DOHH2 (cell line): ENCODE measurements around the gene CRYBG1.

ENCODE experiments used
- CTCF ChIP-seq: fragments of 200-600 bp; sonication (generic); IDR thresholded peaks from one replicate; pipeline ENCODE4 v1.5.1; 2014; ENCODE audit warnings: antibody characterized with exemption, mild to moderate bottlenecking, low read depth, low read length; ENCODE audit not compliant: poor library complexity, severe bottlenecking
- EZH2phosphoT487 ChIP-seq: fragments of 200-600 bp; sonication (generic); IDR thresholded peaks from 2 replicates; pipeline ENCODE4 v1.6.1; 2017; ENCODE audit warnings: borderline replicate concordance, mild to moderate bottlenecking, antibody characterized with exemption, low read length, moderate library complexity, mixed read lengths

GRCh38 chr6:106533054-106533453, 172.5 kb downstream of the CRYBG1 start:
- no peak for TF ChIP-seq CTCF
- TF ChIP-seq EZH2phosphoT487: no peak
